Thyroid gland (tissue), 4 donors: Measurements from ENCODE around the gene AK8. TPM values are rescaled to one million over a fixed set of nuclear protein-coding genes. Genes with fewer than 3 reads are reported as not detected.
"Not testable (repeated sequence)": the region's sequence is repeated elsewhere in the genome, so short reads cannot be mapped to it uniquely, and the experiment has no call there.

Experiments used
- DNase-seq, 2 donors: peaks; one replicate each; pipeline ENCODE4 v3.0.0-alpha.2; 2019
- H3K27ac ChIP-seq, 3 donors: fragments of 200-600 bp; sonication (generic); 1 replicate in 2 of 3; 2 replicates in 1 of 3; pipeline ENCODE4 v1.5.1; 2016 to 2019; ENCODE audit warnings: mild to moderate bottlenecking in 1 of 3, moderate library complexity in 1 of 3
- H3K27me3 ChIP-seq: fragments of 200-600 bp; sonication (generic); one replicate; pipeline ENCODE4 v1.5.1; 2019
- H3K36me3 ChIP-seq, 2 donors: fragments of 200-600 bp; sonication (generic); one replicate each; pipeline ENCODE4 v1.5.1; 2016 to 2019
- H3K4me1 ChIP-seq, 2 donors: fragments of 200-600 bp; sonication (generic); one replicate each; pipeline ENCODE4 v1.5.1; 2017 to 2019
- H3K4me3 ChIP-seq, 3 donors: fragments of 200-600 bp; sonication (generic); replicated peaks in 1 of 3; 1 replicate in 2 of 3; 2 replicates in 1 of 3; pipeline ENCODE4 v1.5.1; 2016; ENCODE audit warnings: mild to moderate bottlenecking in 1 of 3
- H3K9me3 ChIP-seq: fragments of 200-600 bp; sonication (generic); one replicate; pipeline ENCODE4 v1.5.1; 2017
- CTCF ChIP-seq, 6 experiments: fragments of 200-600 bp in 3 of 6; fragments of 450-650 bp in 3 of 6; sonication (generic) in 3 of 6; IDR thresholded peaks; one replicate each; pipeline ENCODE4 v1.5.1; 2016 to 2019; ENCODE audit warnings: antibody characterized with exemption in 6 of 6, mild to moderate bottlenecking in 2 of 6, inconsistent platforms in 1 of 6, moderate library complexity in 1 of 6
- POLR2A ChIP-seq, 2 donors: fragments of 450-650 bp; IDR thresholded peaks; one replicate each; pipeline ENCODE4 v1.6.1; 2017; ENCODE audit warnings: antibody characterized with exemption in 2 of 2, mild to moderate bottlenecking in 2 of 2, moderate library complexity in 1 of 2
- WGBS, 2 donors: methylation state at CpG; one replicate each; pipeline ENCODE4 v1.1.5; 2017; 5-methylcytosine and 5-hydroxymethylcytosine counted together
- intact Hi-C: fragments of 100-400 bp; cut with DNase I; formaldehyde crosslinking; loops from one replicate; pipeline ENCODE4 v1.15.1; 2023
- total RNA-seq, 4 donors: library from RNA; depleted of rRNA; stranded (reverse); fragments of >200 nt; gene quantifications; one replicate each; pipeline ENCODE4 v1.2.3, GENCODE V29; 2016

The AK8 gene
- total RNA-seq, 4 donors from 2014 or later: 5.4 to 9.9 (median 8.0) TPM

GRCh38 chr9:132726576-132727130 is 151.4 kb downstream of the AK8 start:
- TF ChIP-seq CTCF (IDR thresholded peaks at IDR 0.05): no peak
- TF ChIP-seq POLR2A (IDR thresholded peaks at IDR 0.05): no peak
- no peaks in the 10 kb centered on the region for H3K9me3 ChIP-seq
- no peaks in the 10 kb centered on the region for H3K27me3 ChIP-seq
- DNase-seq: no peak
- no peaks in the 10 kb centered on the region for H3K4me1 ChIP-seq
- 78 to 79% methylated on average over 8 of the region's 8 CpGs for WGBS, 2 donors
- H3K4me3 ChIP-seq: no peak overlapping the region
- H3K27ac ChIP-seq: no peak overlapping the region
- H3K36me3 ChIP-seq: no peaks in the 10 kb centered on the region
- intact Hi-C loops: no loop called here

GRCh38 chr9:132725306-132725705 is 152.8 kb downstream of the AK8 start:
- no peak for DNase-seq
- WGBS, 2 donors: 90 to 98% methylated on average over 13 of the region's 13 CpGs
- H3K27ac ChIP-seq: no peak overlapping the region
- H3K36me3 ChIP-seq: no peaks in the 10 kb centered on the region
- intact Hi-C loops: no loop called here
- no peaks in the 10 kb centered on the region for H3K4me1 ChIP-seq
- no peaks in the 10 kb centered on the region for H3K27me3 ChIP-seq
- TF ChIP-seq POLR2A (IDR thresholded peaks at IDR 0.05) (no peak), CTCF (IDR thresholded peaks at IDR 0.05) (no peak)
- no peaks in the 10 kb centered on the region for H3K9me3 ChIP-seq
- no peak overlapping the region for H3K4me3 ChIP-seq

- no peak for TF ChIP-seq CTCF (IDR thresholded peaks at IDR 0.05)
- no peak for TF ChIP-seq POLR2A (IDR thresholded peaks at IDR 0.05)
- 93% methylated on average over 4 of the region's 4 CpGs for WGBS, 2 donors
- no peaks in the 10 kb centered on the region for H3K4me1 ChIP-seq
Measured at GRCh38 chr9:132723809-132724208, 154.3 kb downstream of the AK8 start.

GRCh38 chr9:132722564-132723065 is 155.5 kb downstream of the AK8 start:
- intact Hi-C loops: no loop called here
- TF ChIP-seq POLR2A (IDR thresholded peaks at IDR 0.05) (no peak), CTCF (IDR thresholded peaks at IDR 0.05) (no peak)
- WGBS, 2 donors: 74 to 83% methylated on average over 8 to 13 of the region's 16 CpGs
- H3K4me3 ChIP-seq: no peak overlapping the region
- H3K4me1 ChIP-seq: no peaks in the 10 kb centered on the region
- H3K27me3 ChIP-seq: no peaks in the 10 kb centered on the region
- H3K27ac ChIP-seq: no peak overlapping the region
- H3K36me3 ChIP-seq: no peaks in the 10 kb centered on the region
- no peak for DNase-seq
- H3K9me3 ChIP-seq: no peaks in the 10 kb centered on the region

More at GRCh38 chr9:132723809-132724208, 154.3 kb downstream of the AK8 start:
- DNase-seq: no peak
- Histone ChIP-seq H3K27ac (no peak overlapping the region), H3K4me3 (no peak overlapping the region), H3K9me3 (no peaks in the 10 kb centered on the region), H3K36me3 (no peaks in the 10 kb centered on the region), H3K27me3 (no peaks in the 10 kb centered on the region)
- intact Hi-C loops: no loop called here

- TF ChIP-seq POLR2A (IDR thresholded peaks at IDR 0.05): no peak
- TF ChIP-seq CTCF (IDR thresholded peaks at IDR 0.05): no peak
- intact Hi-C loops: no loop called here
Measured at GRCh38 chr9:132721661-132722060, 156.4 kb downstream of the AK8 start.

GRCh38 chr9:132718381-132718928 is 159.6 kb downstream of the AK8 start:
- DNase-seq: not testable (repeated sequence)
- WGBS, 2 donors: 81 to 86% methylated on average over 8 of the region's 8 CpGs

More at GRCh38 chr9:132721661-132722060, 156.4 kb downstream of the AK8 start:
- Histone ChIP-seq H3K27me3 (no peaks in the 10 kb centered on the region), H3K4me3 (no peak overlapping the region), H3K36me3 (no peaks in the 10 kb centered on the region), H3K9me3 (no peaks in the 10 kb centered on the region), H3K4me1 (no peaks in the 10 kb centered on the region), H3K27ac (no peak overlapping the region)
- 86 to 91% methylated on average over 10 to 11 of the region's 12 CpGs for WGBS, 2 donors
- no peak for DNase-seq

More at GRCh38 chr9:132718381-132718928, 159.6 kb downstream of the AK8 start:
- H3K27ac ChIP-seq, H3K36me3 ChIP-seq, H3K4me1 ChIP-seq, H3K4me3 ChIP-seq, H3K9me3 ChIP-seq, H3K27me3 ChIP-seq, intact Hi-C loops: not testable (repeated sequence)
